Stimulated activated naive CD4-positive, alpha-beta T cell treated with Interleukin-2 at 50 U/mL for 16 hours (primary cell): ENCODE results near the gene C14orf180.

Experiments
- DNase-seq: peaks from one replicate; lab custom pipeline; 2025; lab: John Stamatoyannopoulos, UW

The C14orf180 gene

DNA sequence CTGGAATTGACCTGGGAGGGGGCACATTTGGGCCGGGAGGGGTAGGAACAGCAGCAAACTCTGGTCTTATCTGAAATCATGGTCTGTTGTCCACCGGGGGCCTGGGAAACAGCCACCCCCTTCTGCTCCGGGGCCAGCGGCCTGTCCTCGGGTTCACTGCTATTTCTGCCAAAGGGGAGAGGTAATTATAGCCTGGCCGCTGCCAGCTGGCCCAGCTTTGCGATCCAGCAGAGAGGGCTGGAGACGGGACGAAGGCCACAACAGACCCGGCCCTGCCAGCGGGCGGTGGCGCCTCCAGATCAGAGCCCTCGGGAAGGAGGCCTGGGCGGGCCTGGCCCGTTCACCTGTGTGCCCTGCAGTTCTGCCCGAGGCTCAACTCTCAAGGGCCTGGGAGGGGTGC, at the start of gene C14orf180:
TSS of gene C14orf180 (plus strand) at position 258 of the 400 bp plus-strand sequence. CDS start 6,667 bp downstream, outside the sequence.
- no peak for DNase-seq

DNA sequence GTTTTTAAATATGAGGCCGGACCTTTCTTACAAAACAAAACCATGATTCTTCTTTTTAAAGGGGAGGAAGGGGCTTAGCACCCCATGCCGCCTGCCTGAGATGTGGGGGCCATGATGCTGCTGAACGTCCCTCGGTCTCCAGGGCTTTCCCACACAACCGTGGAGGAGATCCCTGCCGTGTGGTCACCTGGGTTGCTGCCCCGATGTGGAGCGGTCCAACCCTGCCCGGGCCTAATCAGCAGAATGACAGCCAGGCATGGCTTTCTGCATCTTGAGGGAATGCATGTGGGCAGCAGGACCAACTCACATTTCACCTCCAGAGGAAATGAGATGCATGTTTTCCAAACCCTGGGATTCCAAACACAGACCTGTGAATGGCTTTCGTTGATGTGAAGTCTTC, 48.9 kb upstream of the C14orf180 start:
- no peak for DNase-seq

DNA sequence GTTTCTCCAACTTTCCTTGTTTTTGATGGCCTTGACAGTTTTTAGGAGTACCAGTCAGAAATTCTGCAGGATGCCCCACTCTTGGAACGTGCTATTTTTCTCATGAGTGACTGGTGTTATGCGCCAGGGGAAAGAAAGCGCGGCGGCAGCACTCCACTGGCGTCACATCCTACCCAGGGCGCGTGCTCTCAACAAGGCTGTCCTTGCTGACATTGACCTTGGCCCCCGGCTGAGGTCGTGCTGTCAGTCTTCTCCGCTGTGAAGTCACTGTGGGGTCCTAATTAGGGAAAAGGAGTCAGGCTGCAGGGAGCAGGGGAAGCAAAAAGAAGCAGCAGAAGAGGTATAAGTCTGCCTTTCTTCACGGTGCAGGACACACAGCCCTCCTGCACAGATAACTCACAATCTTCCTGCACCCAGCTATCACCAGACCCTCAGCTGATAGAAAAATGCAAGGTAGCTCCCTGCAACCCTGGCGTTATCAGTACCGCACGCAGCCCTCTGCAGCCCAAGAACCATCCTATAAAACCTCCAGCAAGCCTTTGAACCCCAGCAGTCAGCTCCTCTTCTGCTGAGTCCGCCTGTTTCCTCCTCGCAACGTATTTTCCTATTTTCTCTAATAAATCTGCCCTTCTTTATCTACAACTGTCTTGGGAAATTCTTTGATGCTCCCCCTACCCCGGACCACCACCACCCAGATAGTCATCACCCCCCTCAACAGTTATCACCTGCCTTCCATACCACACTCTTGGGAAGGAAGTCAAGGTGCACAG, 48.0 kb upstream of the C14orf180 start:
- no peak for DNase-seq

- DNase-seq = no peak
These were observed 47.4 kb upstream of the C14orf180 start for GRCh38 chr14:104532191-104532555.

- no peak for DNase-seq
These were observed 45.5 kb upstream of the C14orf180 start for GRCh38 chr14:104534036-104534435.

- no peak for DNase-seq
These were observed 42.5 kb upstream of the C14orf180 start for GRCh38 chr14:104536942-104537612.

GRCh38 chr14:104537613-104537988, 42.0 kb upstream of the C14orf180 start:
- DNase-seq = no peak

DNA sequence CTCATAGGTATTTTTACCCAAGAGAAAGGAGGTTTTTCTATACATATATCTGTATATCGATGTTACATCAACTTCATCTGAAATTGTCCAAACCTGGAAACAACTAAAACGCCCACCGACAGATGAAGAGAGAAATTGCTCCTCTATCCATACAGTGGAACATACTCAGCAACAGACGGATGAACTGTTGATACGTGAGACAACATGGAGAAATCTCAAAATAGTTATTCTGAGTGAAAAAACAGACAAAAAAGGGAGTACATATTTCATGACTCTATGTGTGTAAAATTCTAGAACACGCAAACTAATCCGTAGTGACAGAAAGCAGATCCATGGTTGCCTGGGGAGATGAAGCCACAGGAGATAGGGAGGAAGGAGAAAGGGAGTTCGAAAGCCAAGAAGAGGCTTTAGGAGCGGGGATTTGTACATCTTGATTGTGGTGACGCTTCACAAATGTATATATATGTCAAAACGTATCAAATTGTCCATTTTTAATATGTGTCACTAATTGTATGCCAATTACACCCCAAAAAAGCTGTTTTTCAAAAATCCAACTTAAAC, 37.6 kb upstream of the C14orf180 start:
- DNase-seq = no peak

- no peak for DNase-seq
These were observed 36.4 kb upstream of the C14orf180 start for GRCh38 chr14:104542871-104543830.

- no peak for DNase-seq
These were observed 35.1 kb upstream of the C14orf180 start for GRCh38 chr14:104544362-104544961.

DNA sequence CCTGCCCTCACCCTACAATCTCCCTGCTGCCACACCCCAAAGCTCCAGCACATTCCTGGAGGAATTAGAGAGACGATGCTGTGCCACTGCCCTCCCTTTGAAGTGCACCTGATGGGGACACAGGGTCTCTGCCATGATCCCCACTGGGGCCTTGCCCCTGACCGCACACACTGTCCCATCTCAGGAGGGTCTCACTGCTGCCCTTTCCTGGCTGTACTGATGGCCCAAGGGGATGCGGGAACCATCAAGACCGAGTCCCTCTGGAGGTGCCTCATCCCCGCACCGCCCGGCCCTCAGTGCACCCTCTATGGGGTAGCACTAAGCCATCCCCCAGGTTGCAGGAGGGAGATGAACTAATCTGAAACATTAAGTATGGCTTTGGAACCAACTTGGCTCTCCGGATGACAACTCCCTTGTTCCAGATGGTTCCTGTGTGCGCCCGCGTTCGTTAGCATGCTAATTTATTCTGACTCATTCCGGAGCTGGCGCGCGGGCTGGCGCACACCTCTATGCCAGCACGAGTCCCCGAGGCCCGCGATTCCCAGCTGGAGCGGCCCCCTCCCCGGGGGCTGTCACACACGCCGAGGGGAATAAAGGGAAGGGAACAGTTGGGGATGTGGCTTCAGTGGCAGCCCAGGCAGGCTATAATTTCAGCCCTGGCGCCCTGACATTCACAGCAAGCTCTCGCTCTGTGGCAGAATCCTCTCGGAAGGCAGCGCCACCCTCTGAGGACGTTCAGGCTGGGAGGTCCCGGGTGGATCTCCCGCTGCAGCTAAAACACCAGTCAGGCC, 34.2 kb upstream of the C14orf180 start:
- no peak for DNase-seq

- no peak for DNase-seq
These were observed 33.5 kb upstream of the C14orf180 start for GRCh38 chr14:104545942-104546501.

DNA sequence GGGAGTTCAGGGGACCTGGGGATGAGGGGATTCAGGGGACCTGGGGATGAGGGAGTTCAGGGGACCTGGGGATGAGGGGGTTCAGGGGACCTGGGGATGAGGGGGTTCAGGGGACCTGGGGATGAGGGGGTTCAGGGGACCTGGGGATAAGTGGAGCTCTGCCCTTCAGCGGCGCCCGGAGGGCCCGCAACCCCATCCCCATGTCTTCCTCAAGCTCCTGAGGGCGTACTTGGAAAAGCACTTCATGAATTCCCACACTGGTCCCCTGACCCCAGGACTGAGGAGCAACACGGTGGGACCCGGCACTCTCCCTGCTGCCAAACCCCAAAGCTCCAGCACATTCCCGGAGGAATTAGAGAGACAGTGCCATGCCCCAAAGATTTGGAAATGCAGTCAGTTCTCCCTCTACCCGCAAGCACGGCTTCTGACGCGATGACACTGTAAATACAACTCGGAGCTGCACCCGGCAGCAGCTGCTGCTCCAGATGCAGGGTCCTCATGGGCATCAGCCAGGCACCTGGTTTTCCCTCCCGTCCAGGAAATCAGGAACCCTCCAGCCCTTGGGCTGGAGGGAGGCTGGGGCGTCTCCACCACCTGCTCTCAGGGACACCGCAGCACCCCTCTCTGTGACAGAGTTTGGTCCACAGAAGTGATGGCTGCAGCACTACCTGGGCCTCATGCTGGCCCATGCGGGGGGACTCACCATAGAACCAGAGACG, 32.8 kb upstream of the C14orf180 start:
- DNase-seq = no peak

DNA sequence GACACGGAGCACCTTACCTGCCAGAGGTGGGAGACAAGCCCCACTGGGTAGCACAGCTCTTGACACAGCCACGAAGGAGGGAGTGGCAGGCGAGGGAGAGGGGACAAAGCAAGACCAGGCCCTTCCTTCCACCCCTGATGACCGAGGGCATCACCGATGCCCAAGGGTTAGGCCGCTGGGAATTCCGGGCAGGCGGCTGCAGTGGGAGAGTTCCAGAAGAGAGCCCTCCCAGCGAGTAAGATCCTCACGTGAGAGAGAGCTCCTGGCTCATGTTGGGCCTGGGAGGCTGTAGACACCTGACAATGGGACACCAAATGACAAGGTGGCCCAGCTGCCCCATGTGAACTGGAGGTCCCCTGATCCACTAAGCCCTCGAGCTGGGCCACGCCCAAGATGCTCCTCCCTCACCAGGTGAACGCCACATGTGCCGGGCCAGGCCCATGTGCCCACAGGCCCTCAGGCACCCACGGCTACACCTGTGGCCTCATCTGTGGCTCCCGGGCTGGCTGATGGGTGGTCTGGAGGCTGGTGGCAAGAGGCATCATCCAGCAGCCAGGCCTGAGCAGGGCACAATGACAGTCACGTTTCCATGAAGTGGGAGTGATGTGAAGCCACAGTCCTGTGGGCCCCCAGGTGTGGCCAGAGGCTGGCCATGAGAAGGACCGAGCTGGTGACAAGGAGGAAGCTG, 32.1 kb upstream of the C14orf180 start:
- DNase-seq = no peak

DNA sequence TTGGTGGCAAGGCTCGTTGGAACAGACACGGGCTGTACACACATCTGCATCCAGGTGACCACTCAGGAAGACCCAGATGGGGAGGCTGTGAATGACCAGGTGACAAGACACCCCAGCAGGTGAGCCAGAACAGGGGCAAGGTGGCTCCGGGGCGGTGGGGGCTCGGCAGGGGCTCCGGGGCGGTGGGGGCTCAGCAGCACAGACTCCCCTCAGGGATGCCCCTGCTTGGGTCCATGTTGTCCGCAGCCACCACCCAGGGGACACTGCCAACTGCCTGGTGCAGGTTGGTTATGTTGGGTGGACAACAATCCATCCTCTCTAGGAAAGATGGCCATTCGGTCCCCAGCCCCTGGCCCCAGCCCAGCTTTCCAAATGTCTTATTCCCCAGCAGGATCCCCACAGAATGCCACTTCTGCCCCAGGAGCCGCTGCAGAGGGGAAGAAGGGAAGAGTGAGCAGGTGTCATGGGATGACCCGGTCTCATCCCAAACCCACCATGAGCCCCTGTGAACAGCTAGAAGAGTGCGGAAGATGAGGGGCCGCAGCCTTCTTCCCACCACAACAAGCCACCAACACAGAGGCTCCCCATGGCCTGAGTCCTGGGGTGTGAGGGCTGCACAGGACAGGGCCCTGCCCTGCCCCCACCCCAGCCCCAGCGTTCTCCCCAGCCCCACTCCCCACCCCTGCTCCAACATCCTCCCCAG, 31.4 kb upstream of the C14orf180 start:
- no peak for DNase-seq

DNA sequence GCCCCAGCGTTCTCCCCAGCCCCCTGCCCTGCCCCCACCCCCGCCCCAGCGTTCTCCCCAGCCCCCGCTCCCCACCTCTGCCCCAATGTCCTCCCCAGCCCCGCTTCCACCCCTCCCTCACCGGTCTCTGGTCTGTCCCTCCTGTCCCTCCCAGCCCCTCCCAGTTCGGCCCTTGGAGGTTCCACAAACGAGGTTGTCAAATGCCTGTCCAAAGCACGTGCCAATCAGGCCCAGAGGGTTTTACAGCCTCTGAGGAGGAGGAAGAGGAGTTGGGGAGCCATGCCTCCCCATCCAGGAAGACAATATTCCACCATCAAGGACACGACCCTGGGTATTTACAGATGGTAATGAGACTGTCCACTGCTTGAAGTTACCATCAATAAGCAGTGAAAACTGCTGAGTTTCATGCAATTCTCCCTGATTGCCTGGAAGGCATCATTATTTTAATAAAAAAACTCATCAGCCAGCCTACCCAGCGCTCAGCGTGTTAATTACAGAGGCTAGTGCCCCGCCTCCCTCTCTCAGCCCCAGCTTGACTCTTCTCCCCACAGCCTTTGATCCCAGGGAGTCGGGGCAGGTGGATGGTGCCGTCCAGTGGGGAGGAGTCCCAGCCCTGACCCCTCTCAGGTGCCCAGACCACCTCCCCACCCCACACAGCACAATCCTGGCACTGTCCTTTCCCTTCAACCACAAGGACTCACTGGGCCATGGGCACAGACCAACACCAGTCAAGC, 30.6 kb upstream of the C14orf180 start:
- no peak for DNase-seq

DNA sequence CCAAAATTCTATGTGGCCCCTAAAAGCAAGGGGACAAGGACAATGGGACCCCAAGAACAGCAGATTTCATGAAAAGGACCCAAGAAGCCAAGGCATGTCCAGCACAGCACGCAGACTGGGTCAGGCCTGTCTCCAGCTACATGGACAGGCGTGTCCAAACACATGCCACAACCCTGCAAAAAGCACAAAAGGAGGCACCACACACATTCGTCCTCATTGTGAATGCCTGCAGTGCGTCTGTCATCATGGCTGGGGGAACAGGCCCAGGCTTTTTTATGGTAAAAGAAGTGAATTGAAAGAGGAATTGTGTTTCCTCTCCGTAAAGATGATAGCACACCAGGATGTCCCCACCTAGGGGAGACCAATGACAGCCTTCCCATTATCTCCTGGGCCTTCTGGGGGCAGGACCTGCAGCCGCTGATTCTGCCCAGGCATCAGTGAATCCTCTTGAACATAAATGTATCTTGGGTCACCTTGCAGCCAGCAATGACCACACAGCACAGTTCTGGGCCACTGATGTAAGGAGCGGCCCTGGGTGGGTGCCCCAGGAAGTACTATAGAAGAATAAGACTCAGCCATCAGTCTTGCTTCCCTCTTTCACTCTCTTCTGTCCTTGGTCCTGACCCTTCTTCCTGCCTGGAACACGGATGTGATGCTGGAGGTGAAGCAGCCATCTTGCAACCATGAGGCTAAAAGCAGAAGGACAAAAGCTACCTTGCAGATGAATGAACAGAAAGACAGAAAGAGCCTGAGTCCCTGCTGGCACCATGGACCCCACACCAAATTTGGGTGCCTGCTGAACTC, 29.8 kb upstream of the C14orf180 start:
- no peak for DNase-seq
